ENCODE results near the gene CHRNB1.

CHRNB1 gene

GRCh38 chr17:7499161-7499560 is 54.3 kb downstream of the CHRNB1 start:
- Mint-ChIP-seq H3K27ac (peak overlapping the region; percentile 73), H3K4me1 (no peaks in the 10 kb centered on the region), H3K27me3 (ENCODE audit: low read depth, poor library complexity) (no peaks in the 10 kb centered on the region), H3K36me3 (ENCODE audit: low read depth) (peaks cover 89% of the 10 kb centered on the region), H3K4me3 (no peak overlapping the region), H3K9me3 (no peaks in the 10 kb centered on the region)
- DNase-seq: no peak
- TF ChIP-seq CTCF (IDR thresholded peaks at IDR 0.05): no peak

- no peaks in the 10 kb centered on the region for H3K9me3 Mint-ChIP-seq
- no peak for DNase-seq
- H3K4me3 Mint-ChIP-seq: no peak overlapping the region
- H3K36me3 Mint-ChIP-seq (ENCODE audit: low read depth): peaks cover 85% of the 10 kb centered on the region
- H3K27me3 Mint-ChIP-seq (ENCODE audit: low read depth, poor library complexity): no peaks in the 10 kb centered on the region
- no peak overlapping the region for H3K27ac Mint-ChIP-seq
- no peak for TF ChIP-seq CTCF (IDR thresholded peaks at IDR 0.05)
- H3K4me1 Mint-ChIP-seq: no peaks in the 10 kb centered on the region
Observed at GRCh38 chr17:7501729-7502128, 56.9 kb downstream of the CHRNB1 start.

GRCh38 chr17:7502171-7502847 is 57.4 kb downstream of the CHRNB1 start:
- Mint-ChIP-seq H3K27ac (no peak overlapping the region), H3K36me3 (ENCODE audit: low read depth) (peaks cover 83% of the 10 kb centered on the region)
- DNase-seq: no peak

GRCh38 chr17:7502987-7503386 is 58.1 kb downstream of the CHRNB1 start:
- no peaks in the 10 kb centered on the region for H3K9me3 Mint-ChIP-seq
- H3K27me3 Mint-ChIP-seq (ENCODE audit: low read depth, poor library complexity): no peaks in the 10 kb centered on the region
- no peak overlapping the region for H3K27ac Mint-ChIP-seq
- TF ChIP-seq CTCF (IDR thresholded peaks at IDR 0.05): no peak
- no peak overlapping the region for H3K4me3 Mint-ChIP-seq
- no peak for DNase-seq
- peaks cover 83% of the 10 kb centered on the region for H3K36me3 Mint-ChIP-seq (ENCODE audit: low read depth)
- no peaks in the 10 kb centered on the region for H3K4me1 Mint-ChIP-seq

More at GRCh38 chr17:7502171-7502847, 57.4 kb downstream of the CHRNB1 start:
- Mint-ChIP-seq H3K27me3 (ENCODE audit: low read depth, poor library complexity) (no peaks in the 10 kb centered on the region), H3K4me1 (no peaks in the 10 kb centered on the region), H3K4me3 (no peak overlapping the region), H3K9me3 (no peaks in the 10 kb centered on the region)
- TF ChIP-seq CTCF (IDR thresholded peaks at IDR 0.05): no peak

GRCh38 chr17:7503521-7503920 is 58.7 kb downstream of the CHRNB1 start:
- H3K4me3 Mint-ChIP-seq: no peak overlapping the region
- H3K36me3 Mint-ChIP-seq (ENCODE audit: low read depth): peaks cover 83% of the 10 kb centered on the region
- peak overlapping the region; percentile 23 for H3K27ac Mint-ChIP-seq
- TF ChIP-seq CTCF (IDR thresholded peaks at IDR 0.05): no peak
- no peaks in the 10 kb centered on the region for H3K9me3 Mint-ChIP-seq
- no peaks in the 10 kb centered on the region for H3K4me1 Mint-ChIP-seq
- no peak for DNase-seq
- H3K27me3 Mint-ChIP-seq (ENCODE audit: low read depth, poor library complexity): no peaks in the 10 kb centered on the region

Measured in nephron progenitor cell (in vitro differentiated cells).